Astrocyte (in vitro differentiated cells and primary cell): Measurements from ENCODE around the gene KDM4B. TPM values are rescaled to one million over a fixed set of nuclear protein-coding genes. Genes with fewer than 3 reads are reported as not detected.

Experiments
- DNase-seq: peaks from one replicate; pipeline ENCODE4 v3.0.0-alpha.2; 2010; ENCODE audit warnings: low read depth
- FAIRE-seq: peaks from 2 replicates; lab custom pipeline; 2011; peaks lifted over from hg19 to GRCh38; lab: Jason Lieb, UNC
- H2AFZ ChIP-seq: 2 replicates; pipeline ENCODE4 v1.6.0; 2012; ENCODE audit warnings: low read depth, low read length, inconsistent platforms
- H3K27ac ChIP-seq: 2 replicates; pipeline ENCODE4 v1.5.1; 2011; ENCODE audit warnings: low read depth, low read length, inconsistent platforms
- H3K27me3 ChIP-seq: 2 replicates; pipeline ENCODE4 v1.6.0; 2011; ENCODE audit warnings: low read length, inconsistent platforms; ENCODE audit not compliant: insufficient read depth
- H3K36me3 ChIP-seq: 2 replicates; pipeline ENCODE4 v1.5.1; 2011; ENCODE audit warnings: low read length, inconsistent platforms; ENCODE audit not compliant: insufficient read depth
- H3K4me1 ChIP-seq: 2 replicates; pipeline ENCODE4 v1.5.1; 2011; ENCODE audit warnings: low read length, inconsistent platforms; ENCODE audit not compliant: insufficient read depth
- H3K4me2 ChIP-seq: 2 replicates; pipeline ENCODE4 v1.6.0; 2012; ENCODE audit warnings: low read length, inconsistent platforms
- H3K4me3 ChIP-seq: 2 replicates; pipeline ENCODE4 v1.5.1; 2011; ENCODE audit warnings: low read depth, mild to moderate bottlenecking, low read length, inconsistent platforms; ENCODE audit not compliant: insufficient read depth
- H3K79me2 ChIP-seq: 2 replicates; pipeline ENCODE4 v1.6.0; 2012; ENCODE audit warnings: mild to moderate bottlenecking, low read length, inconsistent platforms; ENCODE audit not compliant: insufficient read depth
- H3K9ac ChIP-seq: 2 replicates; pipeline ENCODE4 v1.6.0; 2012; ENCODE audit warnings: mild to moderate bottlenecking, low read length, inconsistent platforms
- H3K9me3 ChIP-seq: 2 replicates; pipeline ENCODE4 v1.5.1; 2012; ENCODE audit warnings: low read depth, mild to moderate bottlenecking, low read length, inconsistent platforms; ENCODE audit not compliant: insufficient read depth
- H4K20me1 ChIP-seq: 2 replicates; pipeline ENCODE4 v1.6.0; 2012; ENCODE audit warnings: low read length, inconsistent platforms; ENCODE audit not compliant: insufficient read depth
- H3K27ac Mint-ChIP-seq: one replicate; pipeline ENCODE4 v1.8.0; 2021; ENCODE audit warnings: mild to moderate bottlenecking, mixed read lengths; ENCODE audit not compliant: unreplicated experiment
- H3K27me3 Mint-ChIP-seq: one replicate; pipeline ENCODE4 v1.8.0; 2021; ENCODE audit warnings: low read depth, mixed read lengths; ENCODE audit not compliant: unreplicated experiment
- H3K36me3 Mint-ChIP-seq: one replicate; pipeline ENCODE4 v1.8.0; 2021; ENCODE audit warnings: low read depth, mixed read lengths; ENCODE audit not compliant: unreplicated experiment
- H3K4me1 Mint-ChIP-seq: one replicate; pipeline ENCODE4 v1.8.0; 2021; ENCODE audit warnings: low read depth, mixed read lengths; ENCODE audit not compliant: unreplicated experiment
- H3K4me3 Mint-ChIP-seq: one replicate; pipeline ENCODE4 v1.8.0; 2021; ENCODE audit warnings: mild to moderate bottlenecking, moderate library complexity, mixed read lengths; ENCODE audit not compliant: unreplicated experiment
- H3K9me3 Mint-ChIP-seq: one replicate; pipeline ENCODE4 v1.8.0; 2021; ENCODE audit warnings: mild to moderate bottlenecking, mixed read lengths; ENCODE audit not compliant: unreplicated experiment
- EZH2 ChIP-seq: IDR thresholded peaks from 2 replicates; pipeline ENCODE4 v1.6.1; 2012; ENCODE audit warnings: mild to moderate bottlenecking, low read length, inconsistent platforms; ENCODE audit not compliant: insufficient read depth
- total RNA-seq: library from RNA; stranded (reverse); gene quantifications from 2 replicates; pipeline ENCODE4 v1.2.1, GENCODE V29; 2021
- TF ChIP-seq, protein P1 (sequence below): IDR thresholded peaks from 2 replicates; pipeline ENCODE4 v1.5.1; 2011; ENCODE audit warnings: low read depth, mild to moderate bottlenecking, inconsistent platforms, low read length, moderate library complexity; ENCODE audit not compliant: insufficient read depth

The KDM4B gene
- total RNA-seq, 1 donor from 2014 or later, result 55.2 TPM

DNA sequence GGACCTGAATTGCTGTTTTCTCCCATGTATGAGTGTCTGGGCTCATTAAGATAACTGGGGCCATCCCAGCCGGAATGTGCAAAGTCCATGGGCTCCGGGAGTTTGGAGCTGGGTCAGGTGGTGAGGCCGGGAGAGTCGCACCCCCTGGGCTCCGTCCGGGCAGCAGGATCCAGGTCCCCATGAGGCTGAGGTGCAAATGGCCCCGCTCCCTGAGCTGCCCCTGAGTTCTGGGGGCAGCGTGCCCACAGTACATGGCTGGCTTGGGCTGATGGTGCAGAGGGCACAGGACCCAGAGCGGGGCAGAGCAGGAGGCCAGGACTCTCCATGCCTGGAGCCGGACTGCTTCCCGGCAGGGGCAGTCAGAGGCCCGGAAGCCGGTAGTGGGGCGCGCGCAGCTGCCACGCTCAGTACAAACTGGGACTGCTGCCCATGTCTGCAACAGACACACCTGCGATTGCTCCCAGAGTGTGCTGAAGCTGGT lies 136.0 kb downstream of the KDM4B start:
- H3K4me2 ChIP-seq, result no peak overlapping the region
- H2AFZ ChIP-seq, result no peak overlapping the region
- Mint-ChIP-seq H3K4me3 (no peak overlapping the region), H3K36me3 (peaks cover 14% of the 10 kb centered on the region), H3K27me3 (no peaks in the 10 kb centered on the region), H3K9me3 (peaks cover 7% of the 10 kb centered on the region), H3K4me1 (no peaks in the 10 kb centered on the region), H3K27ac (no peak overlapping the region)
- H3K9ac ChIP-seq, result no peak overlapping the region
- DNase-seq (no peak), FAIRE-seq (no peak)
- no peaks in the 10 kb centered on the region for H3K27me3 ChIP-seq
- TF ChIP-seq, protein P1, sequence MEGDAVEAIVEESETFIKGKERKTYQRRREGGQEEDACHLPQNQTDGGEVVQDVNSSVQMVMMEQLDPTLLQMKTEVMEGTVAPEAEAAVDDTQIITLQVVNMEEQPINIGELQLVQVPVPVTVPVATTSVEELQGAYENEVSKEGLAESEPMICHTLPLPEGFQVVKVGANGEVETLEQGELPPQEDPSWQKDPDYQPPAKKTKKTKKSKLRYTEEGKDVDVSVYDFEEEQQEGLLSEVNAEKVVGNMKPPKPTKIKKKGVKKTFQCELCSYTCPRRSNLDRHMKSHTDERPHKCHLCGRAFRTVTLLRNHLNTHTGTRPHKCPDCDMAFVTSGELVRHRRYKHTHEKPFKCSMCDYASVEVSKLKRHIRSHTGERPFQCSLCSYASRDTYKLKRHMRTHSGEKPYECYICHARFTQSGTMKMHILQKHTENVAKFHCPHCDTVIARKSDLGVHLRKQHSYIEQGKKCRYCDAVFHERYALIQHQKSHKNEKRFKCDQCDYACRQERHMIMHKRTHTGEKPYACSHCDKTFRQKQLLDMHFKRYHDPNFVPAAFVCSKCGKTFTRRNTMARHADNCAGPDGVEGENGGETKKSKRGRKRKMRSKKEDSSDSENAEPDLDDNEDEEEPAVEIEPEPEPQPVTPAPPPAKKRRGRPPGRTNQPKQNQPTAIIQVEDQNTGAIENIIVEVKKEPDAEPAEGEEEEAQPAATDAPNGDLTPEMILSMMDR, result no peak
- no peak for TF ChIP-seq EZH2
- no peaks in the 10 kb centered on the region for H3K36me3 ChIP-seq
- H3K27ac ChIP-seq, result no peak overlapping the region
- H3K4me1 ChIP-seq, result peaks cover 21% of the 10 kb centered on the region
- H4K20me1 ChIP-seq, result peaks cover 37% of the 10 kb centered on the region
- no peaks in the 10 kb centered on the region for H3K79me2 ChIP-seq
- peaks cover 3% of the 10 kb centered on the region for H3K9me3 ChIP-seq
- no peak overlapping the region for H3K4me3 ChIP-seq

DNA sequence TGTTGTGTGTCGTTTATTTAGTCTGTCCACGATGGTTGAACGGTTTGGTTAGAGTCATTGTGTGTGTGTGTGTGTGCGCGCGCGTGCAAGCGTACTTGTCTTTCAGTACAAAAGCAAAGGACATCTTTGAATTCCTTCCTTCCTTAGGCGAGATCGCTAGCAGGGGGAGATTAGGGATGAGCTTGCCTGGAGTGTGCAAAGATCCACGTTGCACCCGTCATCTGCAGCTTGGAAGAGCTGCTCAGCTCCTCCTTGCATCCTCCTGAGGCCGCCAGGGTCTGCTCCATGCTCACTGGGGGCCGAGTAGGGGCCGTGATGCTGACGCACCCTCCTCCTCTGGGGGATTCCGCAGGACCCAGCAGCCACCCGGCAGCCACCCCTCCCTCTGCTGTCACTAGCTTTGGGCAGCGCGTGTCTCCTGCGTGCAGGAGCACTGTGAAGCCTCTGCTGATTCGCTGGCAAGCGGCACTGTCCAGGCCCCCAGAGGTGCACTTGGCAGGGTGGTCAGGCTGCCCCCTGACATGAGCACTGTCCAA lies 137.3 kb downstream of the KDM4B start:
- no peak overlapping the region for H3K4me3 ChIP-seq
- FAIRE-seq (no peak), DNase-seq (no peak)
- no peak overlapping the region for H3K4me2 ChIP-seq
- H3K4me1 ChIP-seq, result peaks cover 21% of the 10 kb centered on the region
- Mint-ChIP-seq H3K4me3 (no peak overlapping the region), H3K27ac (no peak overlapping the region), H3K4me1 (no peaks in the 10 kb centered on the region), H3K9me3 (no peaks in the 10 kb centered on the region), H3K36me3 (peaks cover 2% of the 10 kb centered on the region), H3K27me3 (no peaks in the 10 kb centered on the region)
- no peaks in the 10 kb centered on the region for H3K9me3 ChIP-seq
- H3K9ac ChIP-seq, result no peak overlapping the region
- no peak overlapping the region for H2AFZ ChIP-seq
- no peaks in the 10 kb centered on the region for H3K36me3 ChIP-seq
- H3K79me2 ChIP-seq, result no peaks in the 10 kb centered on the region
- peaks cover 37% of the 10 kb centered on the region for H4K20me1 ChIP-seq
- no peak overlapping the region for H3K27ac ChIP-seq
- H3K27me3 ChIP-seq, result no peaks in the 10 kb centered on the region
- TF ChIP-seq, protein P1, result no peak
- no peak for TF ChIP-seq EZH2

DNA sequence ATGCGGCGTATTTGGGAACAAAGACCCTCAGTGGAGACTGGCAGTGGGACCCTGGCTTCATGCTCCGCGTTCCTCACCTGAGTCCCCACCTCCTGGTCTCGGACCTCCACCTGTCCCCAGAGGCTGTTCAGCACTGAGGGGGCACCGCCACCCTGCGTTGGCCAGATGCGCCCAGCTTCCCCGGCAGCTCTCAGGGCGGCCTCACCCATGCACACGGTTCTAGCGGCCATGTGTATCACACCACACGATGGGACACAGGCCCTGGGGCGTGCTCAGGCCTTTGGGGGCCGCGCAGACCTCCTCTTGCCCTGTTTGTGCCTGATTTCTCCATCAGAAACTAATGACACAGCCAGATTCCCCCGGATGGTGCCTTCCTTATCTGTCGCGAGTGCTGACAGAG lies 138.1 kb downstream of the KDM4B start:
- Histone ChIP-seq H4K20me1 (peaks cover 37% of the 10 kb centered on the region), H3K36me3 (no peaks in the 10 kb centered on the region), H3K9ac (no peak overlapping the region), H3K4me1 (peaks cover 21% of the 10 kb centered on the region), H3K4me2 (no peak overlapping the region), H3K79me2 (no peaks in the 10 kb centered on the region), H3K27ac (no peak overlapping the region), H3K4me3 (no peak overlapping the region), H3K27me3 (no peaks in the 10 kb centered on the region), H3K9me3 (no peaks in the 10 kb centered on the region), H2AFZ (no peak overlapping the region)
- peak overlapping the region; percentile 47 for H3K27ac Mint-ChIP-seq
- H3K4me1 Mint-ChIP-seq, result peaks cover 3% of the 10 kb centered on the region
- H3K27me3 Mint-ChIP-seq, result no peaks in the 10 kb centered on the region
- no peak overlapping the region for H3K4me3 Mint-ChIP-seq
- no peak for FAIRE-seq
- peaks cover 7% of the 10 kb centered on the region for H3K36me3 Mint-ChIP-seq
- no peaks in the 10 kb centered on the region for H3K9me3 Mint-ChIP-seq
- TF ChIP-seq EZH2, result no peak
- TF ChIP-seq, protein P1, result no peak
- no peak for DNase-seq
